HEK293T (cell line): ENCODE data around the gene CTF1.

Experiments
- CTCF ChIA-PET: fragments of 350-600 bp; formaldehyde crosslinking; extraction: SDS; loops from one replicate; lab custom pipeline; 2021; ENCODE audit warnings: antibody characterized with exemption, inconsistent platforms; lab: Yijun Ruan, JAX
- POLR2A ChIA-PET: fragments of 350-600 bp; formaldehyde crosslinking; extraction: SDS; loops from one replicate; lab custom pipeline; 2020; ENCODE audit warnings: antibody characterized with exemption, inconsistent platforms; lab: Yijun Ruan, JAX
- DNase-seq: peaks from one replicate; pipeline ENCODE4 v3.0.0; 2012; ENCODE audit warnings: mixed read lengths; ENCODE audit errors: extremely low spot score
- ARNT ChIP-seq: fragments of 450-650 bp; IDR thresholded peaks from 2 replicates; pipeline ENCODE4 v1.6.1; 2017; ENCODE audit warnings: mild to moderate bottlenecking
- BHLHE40 ChIP-seq: fragments of 450-650 bp; IDR thresholded peaks from 2 replicates; pipeline ENCODE4 v1.6.1; 2016; ENCODE audit warnings: mild to moderate bottlenecking, moderate library complexity, borderline replicate concordance
- CTBP1 ChIP-seq: fragments of 450-650 bp; IDR thresholded peaks from 2 replicates; pipeline ENCODE4 v1.6.1; 2016; ENCODE audit warnings: borderline replicate concordance
- ELF4 ChIP-seq: fragments of 450-650 bp; IDR thresholded peaks from 2 replicates; pipeline ENCODE4 v1.6.1; 2017; ENCODE audit warnings: antibody characterized with exemption
- FOXA1 ChIP-seq: fragments of 450-650 bp; IDR thresholded peaks from 2 replicates; pipeline ENCODE4 v1.6.1; 2016; ENCODE audit warnings: mild to moderate bottlenecking
- FOXK2 ChIP-seq: fragments of 450-650 bp; IDR thresholded peaks from 2 replicates; pipeline ENCODE4 v1.6.1; 2016; ENCODE audit warnings: mild to moderate bottlenecking
- FOXM1 ChIP-seq: fragments of 450-650 bp; IDR thresholded peaks from 2 replicates; pipeline ENCODE4 v1.6.1; 2017; ENCODE audit warnings: mild to moderate bottlenecking, borderline replicate concordance
- HDGF ChIP-seq: fragments of 450-650 bp; IDR thresholded peaks from 2 replicates; pipeline ENCODE4 v1.6.1; 2017; ENCODE audit warnings: antibody characterized with exemption, borderline replicate concordance
- L3MBTL2 ChIP-seq: fragments of 450-650 bp; conservative IDR thresholded peaks from 2 replicates; pipeline ENCODE4 v1.6.1; 2016; ENCODE audit warnings: mild to moderate bottlenecking
- LEF1 ChIP-seq: fragments of 450-650 bp; IDR thresholded peaks from 2 replicates; pipeline ENCODE4 v1.6.1; 2017; ENCODE audit warnings: mild to moderate bottlenecking, borderline replicate concordance
- NFRKB ChIP-seq: fragments of 450-650 bp; IDR thresholded peaks from 2 replicates; pipeline ENCODE4 v1.6.1; 2016; ENCODE audit warnings: mild to moderate bottlenecking, moderate library complexity
- PKNOX1 ChIP-seq: fragments of 450-650 bp; IDR thresholded peaks from 2 replicates; pipeline ENCODE4 v1.6.1; 2016
- SP1 ChIP-seq: fragments of 450-650 bp; IDR thresholded peaks from 2 replicates; pipeline ENCODE4 v1.6.1; 2017
- SUZ12 ChIP-seq: fragments of 450-650 bp; IDR thresholded peaks from 2 replicates; pipeline ENCODE4 v1.6.1; 2016; ENCODE audit warnings: mild to moderate bottlenecking
- TARDBP ChIP-seq: fragments of 450-650 bp; IDR thresholded peaks from 2 replicates; pipeline ENCODE4 v1.6.1; 2016
- ZNF384 ChIP-seq: fragments of 450-650 bp; IDR thresholded peaks from 2 replicates; pipeline ENCODE4 v1.6.1; 2016

The CTF1 gene

GRCh38 chr16:30951750-30952149 is 55.3 kb downstream of the CTF1 start:
- ChIA-PET CTCF (interaction anchor here (0.6 to 1.1 kb wide), 2 partner anchors 10 to 33 kb away, joined by 3 to 4 read pairs; no protein-coding TSS in a partner anchor), POLR2A (interaction anchor here (2.5 kb wide), 1 partner anchor 228 kb away, joined by 7 read pairs; the partner anchor contains the start of gene FUS)
- no peak for DNase-seq
- TF ChIP-seq FOXA1 = no peak
- no peak for TF ChIP-seq TARDBP
- TF ChIP-seq ZNF384 = no peak
- TF ChIP-seq ARNT = no peak
- no peak for TF ChIP-seq CTBP1
- TF ChIP-seq NFRKB = no peak
- TF ChIP-seq L3MBTL2 = no peak
- no peak for TF ChIP-seq FOXM1
- TF ChIP-seq FOXK2 = no peak
- no peak for TF ChIP-seq SUZ12

- no peak for DNase-seq
- CTCF ChIA-PET = interaction anchor here (0.6 to 3.3 kb wide), 12 partner anchors 10 to 1142 kb away, joined by 3 to 39 read pairs (median 4); partner anchors contain the start of genes HSD3B7 and TLCD3B
- POLR2A ChIA-PET = interaction anchor here (1.0 to 2.5 kb wide), 6 partner anchors 57 to 1146 kb away, joined by 3 to 7 read pairs (median 4); partner anchors contain the start of genes ALDOA, CTF1, FUS and KAT8
- no peak for TF ChIP-seq ELF4
- TF ChIP-seq HDGF = no peak
- no peak for TF ChIP-seq ARNT
- TF ChIP-seq FOXA1 = no peak
- TF ChIP-seq L3MBTL2 = no peak
- no peak for TF ChIP-seq SUZ12
- no peak for TF ChIP-seq CTBP1
- no peak for TF ChIP-seq FOXK2
- no peak for TF ChIP-seq TARDBP
- TF ChIP-seq BHLHE40 = no peak
- TF ChIP-seq PKNOX1 = no peak
- no peak for TF ChIP-seq SP1
- no peak for TF ChIP-seq NFRKB
- no peak; the same call in 1 of the 2 replicates for TF ChIP-seq LEF1
- no peak for TF ChIP-seq FOXM1
- no peak for TF ChIP-seq ZNF384
Observed at GRCh38 chr16:30953111-30953510, 56.7 kb downstream of the CTF1 start.
